Islet precursor cell (in vitro differentiated cells): Measurements from ENCODE around the gene YWHAB.
"Not testable (repeated sequence)": the region's sequence is repeated elsewhere in the genome, so short reads cannot be mapped to it uniquely, and the experiment has no call there.

Source experiments
- DNase-seq: peaks from one replicate; pipeline ENCODE4 v3.0.0-alpha.2; 2018

The YWHAB gene

DNA sequence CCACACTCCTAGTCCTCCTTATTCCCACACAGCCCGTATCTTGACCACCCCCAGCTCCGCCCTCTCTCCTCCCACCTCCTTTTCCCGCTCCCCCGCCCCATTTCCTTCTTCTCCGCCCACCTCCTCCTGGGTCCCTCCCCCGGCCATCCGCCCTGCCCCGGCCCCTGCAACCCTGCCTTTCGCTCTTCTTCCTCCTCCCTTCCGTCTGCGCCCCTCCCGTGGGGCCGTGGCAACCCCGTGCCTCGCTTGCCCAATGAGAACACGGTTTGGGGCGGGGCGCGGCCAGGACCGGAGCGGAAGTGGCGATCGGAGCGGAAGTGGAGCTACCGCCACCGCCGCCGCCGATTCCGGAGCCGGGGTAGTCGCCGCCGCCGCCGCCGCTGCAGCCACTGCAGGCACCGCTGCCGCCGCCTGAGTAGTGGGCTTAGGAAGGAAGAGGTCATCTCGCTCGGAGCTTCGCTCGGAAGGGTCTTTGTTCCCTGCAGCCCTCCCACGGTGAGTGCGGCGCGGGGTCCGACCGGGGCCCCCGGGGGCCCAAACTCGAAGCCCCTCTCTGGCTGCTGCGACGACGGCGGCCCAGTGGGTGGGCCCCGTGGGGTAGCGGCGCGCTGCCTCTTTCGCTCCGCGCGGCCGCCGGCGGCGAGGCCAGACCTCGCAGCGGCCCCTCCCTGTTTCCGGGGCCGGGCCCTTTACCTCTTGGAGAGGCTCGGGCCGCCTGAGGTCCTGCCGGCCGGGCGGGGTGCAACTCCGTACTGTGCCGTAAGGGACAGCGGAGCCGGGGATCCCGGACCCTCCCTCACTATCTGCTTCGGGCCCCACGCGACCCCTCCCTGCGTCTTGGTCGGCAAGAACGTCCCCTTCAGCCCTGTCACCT, at the start of gene YWHAB:
Gene YWHAB, plus strand, starts transcription at position 314 of the 874 bp plus-strand sequence. CDS start 15,829 bp downstream, outside the sequence.
- peak; percentile 100 for DNase-seq

DNA sequence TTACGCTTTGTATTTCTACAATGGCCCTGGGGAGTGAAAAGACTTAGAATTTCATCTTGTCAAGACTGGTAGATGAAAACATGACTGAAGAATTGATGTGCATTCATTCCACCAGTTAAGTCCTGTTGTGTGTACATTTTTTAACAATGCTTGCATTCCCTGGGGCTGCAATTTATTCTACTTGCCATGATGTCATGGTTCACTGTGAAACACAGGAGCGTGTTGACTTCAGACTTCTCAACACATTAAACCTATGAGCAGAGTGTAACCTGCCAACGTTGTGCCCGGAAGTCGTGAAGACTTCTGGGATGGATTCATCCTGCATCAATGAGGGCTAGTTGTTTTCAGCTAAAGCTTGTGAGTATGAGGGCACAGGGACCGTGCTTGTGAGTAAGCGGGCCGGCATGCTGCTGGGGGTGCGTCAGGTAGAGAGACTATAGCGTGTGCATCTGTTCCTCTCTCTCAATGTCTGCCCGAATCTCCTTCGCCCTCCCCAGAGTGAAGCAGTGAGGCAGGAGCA, 48.8 kb upstream of the YWHAB start:
- DNase-seq, result no peak

DNA sequence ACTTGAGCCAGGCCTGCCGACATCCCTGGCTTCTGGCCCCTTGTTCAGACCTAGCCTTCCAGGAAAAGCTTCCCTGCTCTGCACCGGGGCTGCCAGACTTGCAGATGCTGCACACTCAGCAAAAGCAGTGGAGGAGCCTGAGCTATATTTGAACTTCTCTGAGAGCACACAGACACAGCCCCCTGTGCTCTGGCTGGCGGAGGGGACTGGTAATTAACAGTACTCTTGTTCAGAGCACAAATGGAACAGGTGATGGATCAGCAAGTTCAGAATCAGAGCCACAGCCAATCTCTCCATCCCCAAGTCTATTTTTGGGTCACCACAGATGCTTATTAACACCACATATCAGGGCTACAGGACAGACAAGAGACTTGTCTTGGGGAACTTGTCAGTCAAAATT, 47.6 kb upstream of the YWHAB start:
- no peak for DNase-seq

DNA sequence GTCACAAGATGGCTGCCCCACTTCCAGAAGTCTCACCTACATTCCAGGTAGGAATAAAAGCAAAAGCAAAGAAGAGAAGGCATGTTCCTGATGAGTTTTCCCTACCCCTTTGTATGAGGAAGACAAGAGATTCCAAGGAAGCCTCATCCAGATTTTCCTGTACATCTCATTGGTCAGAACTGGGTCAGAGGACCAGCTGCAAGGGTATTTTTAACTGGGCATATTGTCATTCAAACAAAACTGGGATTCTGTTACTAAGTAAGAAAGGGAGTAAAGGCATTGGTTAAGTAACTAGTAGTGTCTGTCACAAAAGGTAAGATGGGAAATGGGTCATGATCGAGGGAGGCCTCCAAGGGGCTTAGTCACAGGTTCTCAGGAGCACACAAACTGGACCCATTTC, 47.0 kb upstream of the YWHAB start:
- no peak for DNase-seq

DNA sequence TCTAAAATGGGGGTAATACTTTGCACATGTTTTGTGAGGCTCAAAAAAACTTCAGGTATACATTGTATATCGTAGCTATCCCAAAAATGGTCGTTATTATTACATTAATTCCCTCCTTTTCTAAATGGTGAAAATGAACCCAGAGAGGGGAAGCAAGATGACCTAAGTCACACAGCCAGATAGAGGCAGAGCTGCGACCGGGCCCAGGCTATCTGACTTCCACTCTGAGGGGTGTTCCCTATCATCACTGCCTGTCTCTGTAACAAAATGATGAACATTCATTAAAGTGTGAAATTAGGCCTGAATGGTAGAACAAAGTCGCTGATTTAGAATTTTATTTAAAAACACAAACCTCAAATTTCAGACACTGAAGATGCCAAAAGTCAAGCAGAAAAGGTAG, 46.0 kb upstream of the YWHAB start:
- no peak for DNase-seq

DNA sequence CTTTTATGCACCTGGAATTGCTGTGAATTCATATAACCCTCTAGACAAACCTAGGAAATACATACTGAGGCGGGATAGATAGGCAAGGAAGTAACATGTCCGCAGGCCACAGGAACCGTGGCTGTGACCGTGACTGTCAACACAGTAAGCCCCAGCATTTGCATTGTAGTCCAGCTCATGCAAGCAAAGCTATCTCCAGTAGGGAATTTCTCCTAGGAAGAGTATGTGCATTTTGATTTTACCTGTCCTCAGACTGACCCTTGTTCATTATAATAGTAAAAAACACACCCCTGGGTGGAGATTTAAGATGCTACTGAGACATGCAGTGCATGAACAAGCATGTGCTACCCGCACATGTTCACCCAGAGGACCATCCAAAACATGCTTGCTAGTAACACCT, 44.7 kb upstream of the YWHAB start:
- DNase-seq, result no peak

DNA sequence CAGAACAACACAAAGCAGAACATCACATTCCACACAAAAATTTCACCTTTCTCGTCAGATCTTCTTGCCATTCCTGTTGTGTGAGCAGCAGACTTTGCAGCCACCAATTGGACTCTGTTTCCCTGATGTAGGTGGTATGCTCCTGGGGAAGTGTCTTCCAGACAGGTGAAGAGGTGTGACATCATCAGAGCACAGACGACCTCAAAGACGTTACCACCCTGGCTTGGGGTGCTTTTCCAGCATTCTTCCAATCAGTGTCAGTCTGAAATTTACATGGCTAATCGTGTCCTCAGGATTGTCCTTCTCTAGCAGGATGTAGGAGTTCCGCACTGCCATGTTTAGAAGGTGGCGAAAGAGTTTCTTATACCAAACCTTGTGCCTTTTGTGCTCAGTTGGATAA, 43.5 kb upstream of the YWHAB start:
- no peak for DNase-seq

DNA sequence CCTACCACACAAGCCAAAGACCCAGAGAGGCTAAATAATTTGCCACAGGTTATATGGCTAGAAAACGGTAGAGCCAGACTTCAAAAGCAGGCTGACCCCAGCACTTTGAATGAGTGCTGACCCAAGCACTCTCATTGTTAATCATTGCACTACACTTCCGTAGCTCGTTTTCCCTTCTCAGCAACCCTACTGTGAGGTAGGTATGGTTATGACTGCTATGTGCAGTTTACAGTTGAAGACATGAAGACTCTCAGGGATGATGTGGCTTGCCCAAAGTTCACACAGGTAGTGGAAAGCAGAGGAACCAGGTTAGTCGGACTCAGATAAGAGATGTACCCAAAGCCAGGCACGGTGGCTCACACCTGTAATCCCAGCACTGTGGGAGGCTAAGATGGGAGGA, 41.6 kb upstream of the YWHAB start:
- no peak for DNase-seq

DNA sequence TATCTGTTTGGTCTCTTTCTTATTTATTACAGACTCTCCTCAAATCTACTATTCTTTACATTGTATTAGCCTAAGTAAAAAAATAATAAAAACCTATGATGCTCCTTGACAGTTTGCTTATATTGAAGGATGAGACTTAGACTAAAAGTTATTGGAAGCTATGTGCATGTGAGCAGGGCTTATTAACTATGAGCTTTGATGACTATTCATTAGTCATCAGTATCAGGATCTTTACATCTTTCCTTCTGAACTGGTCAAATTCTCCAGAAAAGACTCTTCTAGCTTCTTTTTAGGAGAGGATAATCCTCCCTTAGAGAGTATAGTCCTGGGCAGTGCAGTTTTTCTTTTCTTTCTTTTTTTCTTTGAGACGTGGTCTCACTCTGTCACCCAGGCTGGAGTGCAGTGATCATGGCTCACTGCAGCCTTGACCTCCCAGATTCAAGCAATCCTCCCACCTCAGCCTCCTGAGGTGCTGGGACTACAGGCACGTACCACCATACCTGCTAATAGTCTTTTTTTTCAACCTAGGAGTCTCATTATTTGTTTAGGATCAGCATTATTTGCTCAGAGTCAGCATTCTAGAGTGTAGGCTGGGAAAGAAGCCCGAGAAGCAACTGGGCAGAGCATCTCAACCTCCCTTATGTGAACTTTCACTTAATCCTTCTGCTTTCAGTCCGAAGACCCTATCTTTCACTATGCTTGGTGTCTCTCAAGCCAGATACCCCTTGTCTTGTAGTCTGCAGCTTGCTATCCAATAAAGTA, 37.1 kb upstream of the YWHAB start:
- DNase-seq, result no peak

DNA sequence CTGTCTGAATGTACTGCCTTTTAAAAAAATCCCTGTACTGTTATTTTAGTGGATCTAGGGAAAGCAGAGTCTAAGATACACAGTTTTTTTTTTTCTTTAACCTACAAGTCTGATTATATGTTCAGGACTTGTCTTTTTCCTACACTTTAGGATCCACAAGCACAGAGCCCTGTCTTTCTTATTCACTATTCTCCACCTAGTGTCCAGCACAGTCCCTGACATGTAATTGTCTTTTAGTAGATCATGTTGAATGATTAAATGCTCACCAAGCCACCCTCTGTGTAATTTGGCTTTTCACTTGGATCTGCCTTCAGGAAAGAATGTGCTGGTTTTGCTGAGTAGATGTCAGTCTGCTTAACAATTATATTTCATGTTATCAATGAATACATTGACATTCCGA, 35.8 kb upstream of the YWHAB start:
- DNase-seq, result no peak

DNA sequence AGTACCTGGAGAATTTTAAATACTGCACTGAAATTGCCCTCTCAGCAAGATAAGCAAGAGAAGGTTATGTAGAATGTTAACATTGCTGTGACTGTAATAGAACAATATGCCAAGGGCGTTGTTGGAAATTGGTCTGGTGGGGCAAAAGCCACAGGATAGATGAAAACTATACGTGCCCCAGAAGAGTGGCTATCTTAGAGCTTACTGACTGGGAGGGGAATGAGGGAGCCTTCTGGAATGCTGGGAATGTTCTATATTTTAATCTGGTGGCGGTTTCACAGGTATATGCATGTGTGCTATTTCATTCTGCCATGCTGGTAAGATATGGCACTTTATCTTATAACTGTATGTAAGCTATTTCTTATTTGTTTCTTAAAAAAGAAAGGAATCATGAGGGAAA, 35.2 kb upstream of the YWHAB start:
- DNase-seq, result no peak

DNA sequence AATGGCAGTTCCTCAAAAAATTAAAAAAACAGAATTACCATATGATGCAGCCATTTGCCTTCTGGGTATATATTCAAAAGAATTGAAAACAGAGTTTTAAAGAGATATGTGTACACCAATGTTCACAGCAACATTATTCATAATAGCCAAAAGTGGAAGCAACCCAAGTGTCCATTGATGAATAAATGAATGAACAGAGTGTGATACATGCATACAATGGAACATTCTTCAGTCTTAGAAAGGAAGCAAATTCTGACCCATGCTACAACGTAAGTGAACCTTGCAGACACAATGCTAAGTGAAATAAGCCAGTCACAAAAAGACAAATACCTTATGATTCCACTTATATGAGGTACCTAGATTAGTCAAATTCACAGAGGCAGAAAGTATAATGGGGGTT, 34.7 kb upstream of the YWHAB start:
- DNase-seq, result no peak

DNA sequence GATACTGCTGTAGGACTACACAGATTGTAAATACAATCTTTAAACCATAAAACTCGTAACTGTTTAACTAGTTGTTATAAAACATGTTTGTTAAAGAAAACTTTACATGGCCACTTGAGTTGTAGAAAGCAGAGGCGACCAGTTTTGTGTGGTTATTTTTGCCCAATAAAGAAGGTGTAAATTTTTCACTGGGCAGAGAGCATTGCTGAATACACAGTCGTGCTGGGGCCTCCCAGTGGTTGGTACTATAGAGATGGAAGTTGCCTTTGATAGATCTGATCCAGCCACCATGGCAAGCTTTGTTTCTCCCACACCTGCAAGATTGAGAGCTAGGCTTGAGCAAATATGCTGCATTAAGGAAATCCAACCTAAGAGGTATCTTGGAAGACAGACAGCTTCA, 34.0 kb upstream of the YWHAB start:
- no peak for DNase-seq

DNA sequence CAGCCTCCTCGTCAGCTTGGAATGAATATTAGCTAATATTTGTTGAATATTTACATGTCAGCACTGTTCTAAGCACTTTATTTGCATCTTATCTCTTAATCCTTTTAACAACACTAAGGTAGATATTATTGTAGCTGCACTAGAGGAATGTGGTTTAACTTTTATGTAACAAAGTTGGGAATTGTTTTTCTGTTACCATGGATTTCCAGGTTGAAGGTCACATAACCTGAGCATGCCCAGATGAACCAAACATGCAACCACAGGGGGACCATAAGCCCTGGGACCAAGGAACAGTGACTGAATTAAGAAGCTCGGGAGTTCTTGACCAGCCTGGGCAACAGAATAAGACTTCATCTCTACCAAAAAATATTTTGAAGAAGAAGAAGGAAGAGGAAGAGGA, 29.1 kb upstream of the YWHAB start:
- DNase-seq, result no peak

DNA sequence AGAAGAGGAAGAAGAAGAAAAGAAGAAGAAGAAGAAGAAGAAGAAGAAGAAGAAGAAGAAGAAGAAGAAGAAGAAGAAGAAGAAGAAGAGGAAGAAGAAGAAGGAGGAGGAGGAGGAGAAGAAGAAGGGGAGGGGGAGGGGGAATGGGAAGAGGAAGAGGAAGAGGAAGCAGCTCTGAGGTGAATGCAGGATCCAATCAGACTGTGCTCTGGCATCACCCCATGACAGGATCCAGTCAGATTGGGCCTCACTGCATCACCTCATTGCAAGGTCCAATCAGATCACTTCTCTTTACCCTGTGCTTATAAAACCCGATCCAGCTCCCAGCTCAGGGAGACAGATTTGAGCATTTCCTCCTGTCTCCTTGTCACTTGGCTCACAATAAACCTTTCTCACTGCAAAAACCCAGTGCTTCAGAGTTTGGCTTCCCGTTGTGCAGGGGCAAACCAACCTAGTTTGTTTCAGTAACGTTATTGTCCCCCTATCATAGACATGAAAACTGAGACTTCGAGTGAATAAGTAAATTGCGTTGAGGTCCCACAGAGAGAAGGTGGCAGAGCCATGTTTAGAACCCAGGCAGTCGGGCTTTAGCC, 28.6 kb upstream of the YWHAB start:
- no peak for DNase-seq

DNA sequence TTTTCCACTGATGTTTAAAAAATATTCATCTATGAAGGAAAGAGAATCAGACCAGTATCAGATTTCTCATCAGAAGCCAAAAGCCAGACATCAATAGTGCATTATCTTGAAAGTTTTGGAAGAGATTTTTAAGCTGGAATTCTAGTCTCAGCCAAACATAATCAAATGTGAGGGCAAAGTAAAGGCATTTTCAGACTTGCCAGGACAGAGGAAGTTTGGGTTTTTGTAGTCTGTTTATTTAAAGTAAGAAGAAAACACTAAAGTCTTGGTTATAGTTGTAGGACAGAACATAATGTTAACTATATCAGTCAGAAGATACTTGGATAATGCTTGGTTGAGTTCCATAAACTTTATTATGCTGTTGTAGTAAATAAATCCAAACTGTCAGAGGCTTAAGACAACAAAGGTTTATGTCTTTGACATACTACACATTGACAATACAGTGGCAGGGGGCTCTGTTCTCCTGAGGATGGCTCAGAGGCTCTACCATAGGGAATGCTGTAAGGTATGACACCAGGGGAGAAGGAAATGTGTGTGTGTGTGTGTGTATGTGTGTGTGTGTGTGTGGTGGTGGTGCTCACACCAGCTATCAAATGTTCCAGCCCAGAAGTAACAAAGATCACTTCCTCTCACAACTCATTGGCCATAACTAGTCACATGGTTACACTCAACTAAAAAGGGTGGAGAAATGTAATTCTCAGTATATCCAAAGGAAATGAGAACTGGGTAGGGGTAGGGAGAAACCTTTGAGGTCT, 26.7 kb upstream of the YWHAB start:
- DNase-seq, result no peak

DNA sequence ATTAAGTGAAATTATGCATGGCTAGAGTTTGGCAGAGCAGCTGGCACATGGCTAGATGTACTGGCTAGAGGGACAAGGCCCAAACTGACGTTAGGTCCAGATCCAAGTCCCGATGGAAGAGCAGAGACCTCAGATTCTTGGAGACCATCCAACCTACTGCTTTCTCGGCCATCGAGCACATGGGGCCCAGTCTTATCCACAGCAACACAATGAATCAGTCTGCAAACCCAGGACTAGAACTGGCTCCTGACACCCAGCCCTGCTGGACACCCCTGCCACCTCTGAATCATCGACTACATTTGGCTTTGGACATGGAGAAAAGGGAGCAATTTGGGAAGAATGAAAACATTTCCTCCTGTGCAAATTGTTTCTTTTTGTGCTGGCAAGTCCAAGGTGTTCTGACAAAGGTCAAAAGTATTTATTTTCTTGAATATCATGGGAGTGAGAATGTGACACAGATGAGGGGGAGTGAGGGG, 23.9 kb upstream of the YWHAB start:
- DNase-seq, result no peak

DNA sequence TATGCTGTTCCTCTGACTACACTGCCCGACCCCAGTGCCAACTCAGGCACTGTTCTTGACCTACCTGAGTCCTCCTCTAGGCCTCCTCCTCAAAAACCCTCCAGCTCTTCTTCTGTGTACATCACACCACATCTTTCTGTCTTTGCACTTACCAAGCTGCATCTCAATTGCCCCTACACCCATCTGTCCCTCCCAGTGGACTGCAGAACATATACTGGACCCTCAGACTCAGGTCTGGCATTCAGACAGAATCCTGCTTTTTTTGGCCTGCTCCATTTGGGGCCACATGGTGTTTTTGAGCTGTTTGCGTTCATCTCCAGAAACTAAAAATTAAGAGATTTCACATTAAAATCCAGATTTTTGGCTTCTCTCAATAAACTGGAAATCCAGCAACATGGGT, 23.2 kb upstream of the YWHAB start:
- DNase-seq, result no peak

DNA sequence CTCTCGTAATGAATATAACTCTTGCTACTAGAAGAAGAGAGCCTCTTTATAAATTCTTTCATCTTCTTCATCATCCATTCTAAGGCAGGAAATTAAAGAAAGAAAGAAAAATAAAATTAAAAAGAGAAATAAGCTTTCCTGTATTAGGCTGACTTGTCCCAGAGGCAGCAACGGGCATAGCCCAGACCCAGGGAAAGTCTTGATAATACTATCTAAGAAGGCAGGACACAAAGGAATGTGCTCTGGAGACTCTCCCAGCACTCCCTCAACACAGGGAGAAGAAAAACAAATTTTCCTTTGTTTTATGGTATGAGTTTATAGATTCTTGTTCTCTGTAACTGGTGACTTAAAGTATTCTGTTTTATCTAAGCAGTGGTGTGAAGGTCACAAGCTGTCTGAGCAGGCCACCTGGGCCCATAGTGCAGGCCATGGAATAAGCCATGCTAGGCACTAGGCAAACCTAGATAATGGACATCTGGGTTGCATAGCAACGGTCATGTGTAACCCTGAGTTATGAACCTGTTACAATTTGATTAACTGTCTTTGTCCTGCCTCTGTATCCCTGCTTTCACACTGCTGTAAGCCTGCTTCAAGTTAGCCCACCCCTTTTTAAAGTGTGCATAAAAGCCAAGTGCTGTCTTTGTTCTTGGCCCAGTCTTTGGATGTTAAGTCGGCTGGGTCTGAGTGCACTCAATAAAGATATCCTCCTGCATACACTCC, 22.0 kb upstream of the YWHAB start:
- DNase-seq, result not testable (repeated sequence)

DNA sequence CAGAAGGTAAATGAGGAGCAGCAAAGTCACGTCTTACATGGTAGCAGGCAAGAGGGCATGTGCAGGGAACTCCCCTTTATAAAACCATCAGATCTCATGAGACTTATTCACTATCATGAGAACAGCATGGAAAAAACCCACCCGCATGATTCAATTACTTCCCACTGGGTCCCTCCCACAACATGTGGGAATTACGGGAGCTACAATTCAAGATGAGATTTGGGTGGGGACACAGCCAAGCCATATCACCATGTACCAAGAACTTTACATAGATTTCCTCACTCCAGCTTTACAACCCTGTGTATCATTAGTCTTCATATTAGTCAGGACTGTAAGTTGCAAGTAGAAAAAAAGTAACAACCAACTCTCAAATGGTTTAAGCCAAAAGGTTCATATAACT, 21.0 kb upstream of the YWHAB start:
- not testable (repeated sequence) for DNase-seq

DNA sequence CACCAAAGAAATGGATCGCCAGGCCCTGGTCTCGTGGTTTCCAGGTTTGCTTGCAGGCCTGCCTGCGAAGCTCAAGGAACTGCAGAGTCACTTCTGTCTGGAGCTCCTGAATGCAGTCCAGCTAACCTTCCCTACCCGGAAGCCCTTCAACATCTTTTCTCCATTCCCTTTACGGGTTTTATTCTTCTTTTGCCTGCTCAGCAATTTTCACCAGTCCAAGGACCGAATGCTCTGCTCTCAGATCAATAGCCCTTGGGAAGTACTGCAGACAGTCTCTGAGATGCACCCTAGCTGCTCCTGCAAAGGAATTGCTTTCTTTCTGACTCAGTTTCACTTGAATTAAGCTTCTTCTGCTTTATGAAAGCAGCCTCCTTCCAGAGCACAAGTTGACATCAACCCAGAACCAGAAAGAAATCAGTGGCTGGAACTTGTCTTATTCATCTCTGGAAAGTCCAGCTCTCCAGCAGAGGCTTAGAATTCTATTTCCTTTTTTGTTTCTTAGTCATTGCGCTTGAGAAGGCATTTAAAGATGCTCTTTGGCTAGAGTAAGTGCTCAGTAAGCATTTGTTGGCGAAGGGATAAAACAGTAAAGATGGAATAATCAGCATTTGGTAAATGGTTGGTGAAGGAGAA, 18.7 kb upstream of the YWHAB start:
- no peak for DNase-seq

DNA sequence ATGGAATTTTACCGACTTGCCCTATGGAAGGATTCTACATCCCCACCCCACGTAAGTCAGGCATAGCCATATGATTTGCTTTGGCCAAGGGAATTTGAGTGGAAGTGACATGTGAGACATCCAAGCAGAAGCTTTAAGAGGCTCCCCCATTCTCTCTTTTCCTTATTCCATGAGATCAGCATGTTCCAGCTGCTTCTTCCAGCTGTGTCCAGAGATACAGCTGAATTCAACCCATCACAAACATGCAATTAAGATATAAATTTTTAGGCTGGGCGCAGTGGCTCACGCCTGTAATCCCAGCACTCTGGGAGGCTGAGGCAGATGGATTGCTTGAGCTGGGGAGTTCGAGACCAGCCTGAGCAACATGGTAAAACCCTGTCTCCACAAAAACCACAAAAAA, 16.0 kb upstream of the YWHAB start:
- no peak for DNase-seq
